Dendritic cell treated with granulocyte-macrophage colony-stimulating factor and Interleukin-4, amounts not matched to agents 40 ng/mL and 50 ng/mL, for 4 days (primary cell): ENCODE measurements around the gene ZNF639.

ENCODE experiments used
- H3K27ac Mint-ChIP-seq: one replicate; pipeline ENCODE4 v1.8.0; 2022; ENCODE audit warnings: mild to moderate bottlenecking, mixed read lengths
- H3K27me3 Mint-ChIP-seq: one replicate; pipeline ENCODE4 v1.8.0; 2022; ENCODE audit warnings: mild to moderate bottlenecking, mixed read lengths
- H3K36me3 Mint-ChIP-seq: one replicate; pipeline ENCODE4 v1.8.0; 2022; ENCODE audit warnings: low read depth, mixed read lengths
- H3K4me1 Mint-ChIP-seq: one replicate; pipeline ENCODE4 v1.8.0; 2022; ENCODE audit warnings: low read depth, mixed read lengths
- H3K4me3 Mint-ChIP-seq: one replicate; pipeline ENCODE4 v1.8.0; 2022; ENCODE audit warnings: mild to moderate bottlenecking, moderate library complexity, mixed read lengths
- H3K9me3 Mint-ChIP-seq: one replicate; pipeline ENCODE4 v1.8.0; 2022; ENCODE audit warnings: mixed read lengths
- intact Hi-C: fragments of 100-400 bp; cut with micrococcal nuclease; formaldehyde crosslinking; loops from one replicate; pipeline ENCODE4 v1.15.0; 2022

ZNF639 gene

GRCh38 chr3:179332240-179332639 lies 9.4 kb downstream of the ZNF639 start:
- H3K9me3 Mint-ChIP-seq: no peaks in the 10 kb centered on the region
- H3K4me3 Mint-ChIP-seq: no peak overlapping the region
- no peaks in the 10 kb centered on the region for H3K4me1 Mint-ChIP-seq
- intact Hi-C loops: no loop called here
- no peak overlapping the region for H3K27ac Mint-ChIP-seq
- H3K36me3 Mint-ChIP-seq: peaks cover 74% of the 10 kb centered on the region
- H3K27me3 Mint-ChIP-seq: no peaks in the 10 kb centered on the region

DNA sequence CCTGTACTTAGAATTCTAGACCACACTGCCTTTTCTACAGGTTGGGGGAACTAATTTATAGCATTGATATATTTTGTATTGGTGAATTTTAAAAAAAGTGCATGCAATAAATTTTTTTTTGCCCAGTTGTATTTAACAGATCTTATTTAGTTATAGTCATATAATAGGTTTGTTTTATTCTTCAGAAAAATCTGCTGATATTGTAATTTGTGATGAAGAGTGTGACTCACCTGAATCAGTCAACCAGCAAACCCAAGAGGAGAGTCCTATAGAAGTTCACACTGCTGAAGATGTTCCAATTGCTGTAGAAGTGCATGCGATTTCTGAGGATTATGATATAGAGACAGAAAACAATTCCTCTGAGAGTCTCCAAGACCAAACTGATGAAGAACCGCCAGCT lies 10.3 kb downstream of the ZNF639 start:
- Mint-ChIP-seq H3K4me3 (no peak overlapping the region), H3K27ac (no peak overlapping the region), H3K9me3 (no peaks in the 10 kb centered on the region), H3K36me3 (peaks cover 80% of the 10 kb centered on the region), H3K4me1 (no peaks in the 10 kb centered on the region), H3K27me3 (no peaks in the 10 kb centered on the region)
- intact Hi-C loops: no loop called here

DNA sequence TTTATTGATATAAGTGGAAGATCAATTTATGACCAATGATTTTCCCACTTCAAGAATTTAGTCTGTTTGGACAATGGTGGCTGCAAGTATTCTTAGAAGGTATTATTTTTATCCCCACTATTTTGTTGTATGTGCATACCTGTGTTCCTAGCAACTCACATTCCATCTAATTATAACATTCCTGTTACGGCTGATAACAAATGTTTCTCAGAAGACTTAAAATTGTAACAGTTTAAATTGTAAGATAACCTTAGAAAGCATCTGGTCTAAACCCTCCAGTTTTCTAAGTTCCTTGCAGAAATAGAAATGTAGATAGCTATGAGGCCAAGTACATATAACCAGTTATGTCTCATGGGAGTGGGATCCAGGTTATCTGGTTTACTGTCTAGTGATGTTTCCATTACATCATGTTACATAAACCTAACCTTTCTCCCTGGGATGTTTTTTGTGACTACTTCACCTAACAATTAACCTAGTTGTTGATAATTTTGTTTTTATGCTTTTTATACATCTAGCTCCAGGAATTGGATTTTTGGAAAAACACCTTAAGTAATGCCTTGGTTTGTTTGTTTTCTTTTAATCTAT lies 13.6 kb downstream of the ZNF639 start:
- H3K4me1 Mint-ChIP-seq: no peaks in the 10 kb centered on the region
- no peaks in the 10 kb centered on the region for H3K27me3 Mint-ChIP-seq
- H3K27ac Mint-ChIP-seq: no peak overlapping the region
- intact Hi-C loops: no loop called here
- H3K9me3 Mint-ChIP-seq: no peaks in the 10 kb centered on the region
- no peak overlapping the region for H3K4me3 Mint-ChIP-seq
- peaks cover 51% of the 10 kb centered on the region for H3K36me3 Mint-ChIP-seq

DNA sequence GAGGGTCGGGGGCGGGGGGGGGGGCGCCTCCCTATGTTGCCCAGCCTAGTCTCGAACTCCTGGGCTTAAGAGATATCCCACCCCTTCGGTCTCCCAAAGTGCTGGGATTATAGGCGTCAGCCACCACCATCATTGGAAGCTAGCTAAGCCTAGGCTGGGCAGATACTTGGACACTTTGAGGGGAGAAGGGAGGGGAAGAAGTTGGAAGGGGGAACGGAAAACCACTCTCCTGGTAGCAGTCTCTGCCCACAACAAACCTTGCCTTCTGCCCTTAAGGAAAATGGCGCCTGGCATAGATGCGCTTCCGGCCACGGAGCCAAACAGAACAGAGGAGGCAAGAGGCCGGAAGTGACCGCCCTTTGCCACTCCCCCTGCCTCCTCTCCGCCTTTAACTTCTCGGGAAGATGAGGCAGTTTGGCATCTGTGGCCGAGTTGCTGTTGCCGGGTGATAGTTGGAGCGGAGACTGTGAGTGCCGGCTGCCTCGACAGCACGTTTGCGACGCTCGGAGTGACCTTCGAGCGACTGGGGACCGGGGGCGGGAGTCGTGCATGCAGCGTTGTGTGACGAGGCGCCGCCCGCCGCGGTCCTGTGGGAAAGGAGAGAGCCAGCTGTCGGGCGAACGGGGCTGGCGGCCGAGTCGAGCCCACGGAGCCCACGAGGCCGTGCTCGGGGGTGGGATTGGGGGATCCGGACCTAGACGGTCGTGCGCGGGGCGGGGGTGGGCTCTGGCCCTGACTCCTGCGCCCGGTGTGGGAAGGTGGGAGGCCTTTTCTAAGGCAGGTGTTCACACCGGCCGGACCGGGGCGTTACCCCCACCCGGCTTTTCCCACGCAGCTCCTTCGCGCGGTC lies 24.7 kb downstream of the ZNF639 start, which contains the start of gene MFN1:
Gene MFN1 (plus strand): TSS at position 365 of the 850 bp plus-strand sequence. CDS start 1,143 bp downstream, outside the sequence.
- Mint-ChIP-seq H3K4me1 (peaks cover 16% of the 10 kb centered on the region), H3K36me3 (peaks cover 44% of the 10 kb centered on the region), H3K4me3 (peak within 1 kb of the TSS; percentile 98), H3K27ac (peak within 1 kb of the TSS; percentile 94), H3K27me3 (peaks cover 2% of the 10 kb centered on the region), H3K9me3 (no peaks in the 10 kb centered on the region)
- intact Hi-C loops: loop anchor here (1.0 to 10.0 kb wide), 6 partner anchors 25 to 1257 kb away; partner anchors contain the start of genes ACTL6A, GNB4, MRPL47 and NDUFB5

DNA sequence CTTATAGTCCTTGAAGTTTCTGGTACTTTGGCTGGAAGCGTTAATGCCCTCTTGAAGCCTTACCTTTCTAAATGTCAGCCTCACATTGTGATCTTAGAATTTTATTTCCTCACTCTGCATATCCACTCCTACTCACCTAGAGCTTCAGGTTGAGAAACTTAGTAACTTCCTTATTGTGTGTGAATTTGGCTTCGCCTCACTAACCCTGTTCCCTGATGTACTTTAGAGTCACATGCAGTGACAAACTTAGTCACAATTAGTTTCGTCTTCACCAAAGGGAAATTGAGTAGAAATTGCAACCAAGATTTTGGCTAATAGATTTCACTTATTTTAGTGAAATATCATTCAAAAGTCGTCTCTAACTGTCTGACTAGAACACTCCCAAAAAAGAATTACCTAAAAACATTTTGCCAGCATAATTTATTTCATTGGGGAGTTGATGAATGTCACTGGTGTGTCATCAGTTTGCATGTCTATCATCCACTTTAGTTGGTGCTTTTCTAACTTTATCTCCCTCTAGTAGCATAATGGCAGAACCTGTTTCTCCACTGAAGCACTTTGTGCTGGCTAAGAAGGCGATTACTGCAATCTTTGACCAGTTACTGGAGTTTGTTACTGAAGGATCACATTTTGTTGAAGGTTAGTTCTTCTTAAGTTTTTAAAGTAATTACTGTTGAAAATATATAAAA lies 25.6 kb downstream of the ZNF639 start:
- Mint-ChIP-seq H3K27ac (peak overlapping the region; percentile 94), H3K4me1 (peaks cover 18% of the 10 kb centered on the region), H3K36me3 (peaks cover 53% of the 10 kb centered on the region), H3K9me3 (no peaks in the 10 kb centered on the region), H3K4me3 (peak overlapping the region; percentile 98), H3K27me3 (peaks cover 2% of the 10 kb centered on the region)
- intact Hi-C loops: loop anchor here (10.0 kb wide), 1 partner anchor 1256 kb away; the partner anchor contains the start of gene TTC14

DNA sequence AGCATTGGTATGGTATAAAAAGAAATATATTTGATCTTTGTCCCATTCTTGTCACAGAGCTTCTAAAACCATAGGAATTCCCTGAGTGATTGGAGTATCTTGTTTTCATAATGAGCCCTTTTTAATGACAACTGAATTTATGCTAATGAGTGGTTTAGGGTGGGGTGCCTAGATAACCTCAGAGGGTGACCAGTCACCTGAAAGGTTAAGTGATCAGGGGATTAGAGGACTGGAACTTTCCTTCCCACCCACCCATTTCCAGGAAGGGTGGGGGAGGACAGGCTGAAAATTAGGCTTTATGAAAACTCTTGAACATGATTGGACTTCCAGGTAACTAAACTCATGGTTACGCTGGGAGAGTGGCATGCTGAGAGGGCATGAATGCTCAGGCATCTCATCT lies 33.2 kb downstream of the ZNF639 start:
- Mint-ChIP-seq H3K4me3 (no peak overlapping the region), H3K9me3 (no peaks in the 10 kb centered on the region), H3K4me1 (peaks cover 8% of the 10 kb centered on the region), H3K27ac (no peak overlapping the region), H3K36me3 (peaks cover 92% of the 10 kb centered on the region), H3K27me3 (no peaks in the 10 kb centered on the region)
- intact Hi-C loops: no loop called here

DNA sequence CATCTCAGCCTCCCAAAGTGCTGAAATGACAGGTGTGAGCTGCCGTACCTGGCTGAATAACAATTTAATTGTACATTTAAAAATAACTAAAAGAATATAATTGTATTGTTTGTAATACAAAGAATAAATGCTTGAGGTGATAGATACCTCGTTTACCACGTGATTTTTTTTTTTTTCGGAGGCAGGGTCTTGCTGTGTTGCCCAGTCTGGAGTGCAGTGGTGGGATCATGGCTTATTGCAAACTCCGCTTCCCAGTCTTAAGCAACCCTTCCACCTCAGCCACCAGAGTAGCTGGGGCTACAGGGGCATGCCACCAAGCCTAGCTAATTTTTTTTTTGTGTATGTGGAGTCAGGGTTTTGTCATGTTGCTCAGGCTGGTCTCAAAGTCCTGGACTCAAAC lies 40.5 kb downstream of the ZNF639 start:
- Mint-ChIP-seq H3K27ac (no peak overlapping the region), H3K36me3 (peaks cover 77% of the 10 kb centered on the region), H3K27me3 (no peaks in the 10 kb centered on the region), H3K9me3 (no peaks in the 10 kb centered on the region), H3K4me1 (no peaks in the 10 kb centered on the region), H3K4me3 (no peak overlapping the region)
- intact Hi-C loops: no loop called here

- intact Hi-C loops: no loop called here
- no peaks in the 10 kb centered on the region for H3K9me3 Mint-ChIP-seq
- H3K4me1 Mint-ChIP-seq: no peaks in the 10 kb centered on the region
- no peaks in the 10 kb centered on the region for H3K27me3 Mint-ChIP-seq
- no peak overlapping the region for H3K27ac Mint-ChIP-seq
- peaks cover 49% of the 10 kb centered on the region for H3K36me3 Mint-ChIP-seq
- no peak overlapping the region for H3K4me3 Mint-ChIP-seq
These were observed 46.8 kb downstream of the ZNF639 start for GRCh38 chr3:179369621-179370020.

GRCh38 chr3:179373938-179374337 lies 51.1 kb downstream of the ZNF639 start:
- no peak overlapping the region for H3K27ac Mint-ChIP-seq
- intact Hi-C loops: no loop called here
- H3K9me3 Mint-ChIP-seq: no peaks in the 10 kb centered on the region
- no peaks in the 10 kb centered on the region for H3K27me3 Mint-ChIP-seq
- no peaks in the 10 kb centered on the region for H3K4me1 Mint-ChIP-seq
- no peak overlapping the region for H3K4me3 Mint-ChIP-seq
- H3K36me3 Mint-ChIP-seq: peaks cover 51% of the 10 kb centered on the region

DNA sequence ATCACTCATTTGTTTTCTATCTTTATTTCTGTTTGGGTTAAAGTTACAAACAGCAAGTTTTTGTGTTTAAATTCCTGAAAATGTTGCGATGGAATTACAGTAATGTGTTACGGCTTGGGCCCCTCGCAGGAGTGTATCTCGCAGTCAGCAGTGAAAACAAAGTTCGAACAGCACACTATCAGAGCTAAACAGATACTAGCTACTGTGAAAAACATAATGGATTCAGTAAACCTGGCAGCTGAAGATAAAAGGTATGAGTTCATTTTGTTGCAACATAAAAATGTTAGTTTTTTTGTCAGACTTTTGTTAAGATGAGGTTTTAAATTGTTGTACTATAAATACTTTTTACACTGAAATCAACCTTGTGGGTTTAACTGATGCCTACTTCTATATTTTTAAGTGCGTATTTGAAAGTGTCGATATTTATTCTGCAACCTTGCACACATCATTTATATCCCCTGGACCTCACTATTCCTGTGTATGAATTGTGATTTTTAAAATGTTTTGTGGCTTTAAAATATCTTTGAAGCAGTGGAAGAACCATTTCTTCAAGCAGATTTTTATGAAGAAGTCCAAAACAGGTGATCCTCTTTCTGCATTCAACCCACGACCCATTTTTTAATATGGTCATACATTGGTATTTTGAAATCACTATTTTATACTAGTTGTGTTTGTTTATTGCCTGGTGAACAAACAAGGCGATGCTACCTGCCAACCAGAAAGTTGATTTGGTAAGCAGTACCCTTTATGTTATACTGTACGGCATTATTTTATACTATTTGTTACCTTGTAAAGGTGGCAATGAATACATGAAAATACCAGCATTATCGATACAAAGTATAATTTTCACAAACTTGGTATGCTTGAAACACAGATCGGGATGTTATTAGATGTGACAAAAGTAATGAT lies 52.5 kb downstream of the ZNF639 start:
- H3K27ac Mint-ChIP-seq: no peak overlapping the region
- H3K27me3 Mint-ChIP-seq: no peaks in the 10 kb centered on the region
- no peaks in the 10 kb centered on the region for H3K4me1 Mint-ChIP-seq
- H3K36me3 Mint-ChIP-seq: peaks cover 60% of the 10 kb centered on the region
- H3K9me3 Mint-ChIP-seq: no peaks in the 10 kb centered on the region
- intact Hi-C loops: no loop called here
- no peak overlapping the region for H3K4me3 Mint-ChIP-seq

DNA sequence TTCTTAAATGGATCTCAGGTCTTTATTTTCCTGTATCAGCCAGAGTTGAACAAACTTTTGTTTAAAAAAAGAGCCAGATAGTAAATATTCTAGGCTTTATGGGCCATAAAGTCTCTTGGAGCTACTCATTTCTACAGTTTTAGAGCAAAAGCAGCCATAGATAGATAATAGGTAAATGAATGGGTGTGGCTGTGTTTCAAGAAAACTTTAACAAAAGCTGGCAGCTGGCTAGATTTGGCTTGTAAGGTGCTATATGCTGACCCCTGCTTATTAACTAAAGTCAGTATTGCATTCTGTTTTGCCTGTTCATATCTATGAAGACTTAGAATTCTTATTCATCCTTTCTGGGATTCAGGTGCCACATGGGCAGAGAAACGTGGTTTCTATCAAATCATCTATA lies 53.6 kb downstream of the ZNF639 start:
- no peaks in the 10 kb centered on the region for H3K4me1 Mint-ChIP-seq
- intact Hi-C loops: no loop called here
- H3K36me3 Mint-ChIP-seq: peaks cover 57% of the 10 kb centered on the region
- no peak overlapping the region for H3K4me3 Mint-ChIP-seq
- no peak overlapping the region for H3K27ac Mint-ChIP-seq
- no peaks in the 10 kb centered on the region for H3K27me3 Mint-ChIP-seq
- no peaks in the 10 kb centered on the region for H3K9me3 Mint-ChIP-seq
